PC-9 (cell line): ENCODE results near the gene SPATA25. TPM values are rescaled to one million over a fixed set of nuclear protein-coding genes. Genes with fewer than 3 reads are reported as not detected.

Experiments
- BruUV-seq: library from RNA; stranded (reverse); fragments of 400-500 nt; replicated peaks from 2 replicates; lab custom pipeline; 2021; lab: Mats Ljungman, UMichigan
- CTCF ChIA-PET: fragments of 300-600 bp; sonication (Branson Sonifier 250); formaldehyde crosslinking; loops from one replicate; lab custom pipeline; 2022; ENCODE audit warnings: antibody characterized with exemption; lab: Charles Lee
- POLR2A ChIA-PET: fragments of 300-600 bp; sonication (Branson Sonifier 250); formaldehyde crosslinking; loops from one replicate; lab custom pipeline; 2022; ENCODE audit warnings: antibody characterized with exemption; ENCODE audit not compliant: unreplicated experiment; lab: Charles Lee
- DNase-seq, 2 experiments: peaks; one replicate each; pipeline versions ENCODE4 v3.0.0 to v3.0.0-alpha.2; 2015 to 2022; ENCODE audit warnings: mixed read lengths in 1 of 2
- H2AFZ ChIP-seq: fragments of 200-600 bp; sonication (generic); 2 replicates; pipeline ENCODE4 v1.8.1; 2017; ENCODE audit warnings: antibody characterized with exemption
- H3F3A ChIP-seq: fragments of 200-600 bp; sonication (generic); 2 replicates; pipeline ENCODE4 v1.8.1; 2017; ENCODE audit warnings: antibody characterized with exemption, mild to moderate bottlenecking, low read depth; ENCODE audit not compliant: insufficient read depth
- H3K27ac ChIP-seq: fragments of 200-600 bp; sonication (generic); 2 replicates; pipeline ENCODE4 v1.6.1; 2016; ENCODE audit warnings: mixed run types
- H3K27me3 ChIP-seq: fragments of 200-600 bp; sonication (generic); 2 replicates; pipeline ENCODE4 v1.6.1; 2016; ENCODE audit warnings: low read depth, mixed run types; ENCODE audit not compliant: insufficient read depth
- H3K36me3 ChIP-seq: fragments of 200-600 bp; sonication (generic); 2 replicates; pipeline ENCODE4 v1.6.1; 2016; ENCODE audit warnings: low read depth, mixed run types
- H3K4me1 ChIP-seq: fragments of 200-600 bp; sonication (generic); replicated peaks from 2 replicates; pipeline ENCODE4 v1.6.1; 2016; ENCODE audit warnings: mixed run types; ENCODE audit not compliant: insufficient read depth
- H3K4me2 ChIP-seq: fragments of 200-600 bp; sonication (generic); 2 replicates; pipeline ENCODE4 v1.6.1; 2017; ENCODE audit warnings: mixed run types
- H3K4me3 ChIP-seq: fragments of 200-600 bp; sonication (generic); 2 replicates; pipeline ENCODE4 v1.6.1; 2016; ENCODE audit warnings: mixed run types
- H3K79me2 ChIP-seq: fragments of 200-600 bp; sonication (generic); 2 replicates; pipeline ENCODE4 v1.6.1; 2017; ENCODE audit warnings: low read depth, mixed run types
- H3K9me2 ChIP-seq: fragments of 200-600 bp; sonication (generic); 2 replicates; pipeline ENCODE4 v1.8.1; 2017; ENCODE audit warnings: mild to moderate bottlenecking; ENCODE audit not compliant: insufficient read depth
- H3K9me3 ChIP-seq: fragments of 200-600 bp; sonication (generic); 2 replicates; pipeline ENCODE4 v1.8.1; 2016; ENCODE audit warnings: low read depth; ENCODE audit not compliant: insufficient read depth
- H4K20me1 ChIP-seq: fragments of 200-600 bp; sonication (generic); 2 replicates; pipeline ENCODE4 v1.8.1; 2017; ENCODE audit not compliant: insufficient read depth
- EZH2 ChIP-seq: fragments of 200-600 bp; sonication (generic); IDR thresholded peaks from 2 replicates; pipeline ENCODE4 v1.8.0; 2017; ENCODE audit warnings: antibody characterized with exemption, low read depth
- intact Hi-C: fragments of 100-400 bp; cut with micrococcal nuclease; formaldehyde crosslinking; loops from one replicate; pipeline ENCODE4 v1.10.0; 2022; ENCODE audit not compliant: unreplicated experiment
- total RNA-seq: library from RNA; stranded (reverse); gene quantifications from 2 replicates; pipeline ENCODE4 v1.2.3, GENCODE V29; 2021
- TF ChIP-seq, protein P1 (sequence below): fragments of 200-600 bp; sonication (generic); conservative IDR thresholded peaks from 2 replicates; pipeline ENCODE4 v1.6.1; 2017; ENCODE audit warnings: mixed run types, antibody characterized with exemption, mild to moderate bottlenecking, moderate library complexity

SPATA25 gene
- total RNA-seq, 1 experiment from 2014 or later = 5.2 TPM

DNA sequence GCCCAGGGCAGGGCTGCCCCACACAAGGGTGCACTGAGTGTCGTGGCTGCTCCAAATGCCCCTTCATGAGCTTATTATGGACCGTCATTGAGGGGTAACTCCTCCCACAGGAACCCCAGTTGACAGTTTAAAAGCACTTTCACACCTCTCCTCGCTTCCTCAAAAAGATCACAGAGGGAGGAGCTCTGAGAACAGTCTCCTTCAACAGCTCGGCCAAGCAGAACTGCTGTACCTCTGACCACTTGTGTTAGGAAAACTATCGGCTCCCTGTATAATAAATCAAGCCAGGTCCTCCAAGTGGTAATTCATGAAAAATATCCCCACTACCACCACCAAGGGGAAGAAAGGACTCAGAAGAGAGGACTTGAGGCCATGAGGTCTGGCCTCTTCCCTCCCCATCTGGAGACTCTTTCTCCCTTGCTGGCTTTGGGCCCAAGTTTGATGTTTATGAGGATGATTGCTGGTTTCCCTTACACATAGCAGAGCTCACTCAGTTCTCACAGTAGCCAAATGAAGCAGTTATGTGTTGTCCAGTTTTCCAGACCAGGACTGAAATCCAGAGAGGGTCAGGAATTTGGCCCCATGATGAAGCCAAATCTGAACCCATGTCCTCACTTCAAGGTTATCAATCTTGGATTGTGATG, 45.1 kb downstream of the SPATA25 start:
- BruUV-seq = no TSS peak

GRCh38 chr20:45841407-45842129, 45.9 kb downstream of the SPATA25 start:
- Histone ChIP-seq H3K79me2 (no peaks in the 10 kb centered on the region), H3K4me1 (no peaks in the 10 kb centered on the region), H3K27me3 (no peaks in the 10 kb centered on the region), H3K4me2 (no peak overlapping the region), H2AFZ (no peak overlapping the region), H4K20me1 (no peaks in the 10 kb centered on the region), H3K36me3 (0 out of 2 replicates have a peak, but pooled peaks cover 9% of the 10 kb centered on the region), H3K27ac (no peak overlapping the region), H3K9me2 (no peaks in the 10 kb centered on the region), H3F3A (peaks cover 16% of the 10 kb centered on the region; the same call in 1 of the 2 replicates), H3K9me3 (no peaks in the 10 kb centered on the region), H3K4me3 (no peak overlapping the region)
- TF ChIP-seq, protein P1, sequence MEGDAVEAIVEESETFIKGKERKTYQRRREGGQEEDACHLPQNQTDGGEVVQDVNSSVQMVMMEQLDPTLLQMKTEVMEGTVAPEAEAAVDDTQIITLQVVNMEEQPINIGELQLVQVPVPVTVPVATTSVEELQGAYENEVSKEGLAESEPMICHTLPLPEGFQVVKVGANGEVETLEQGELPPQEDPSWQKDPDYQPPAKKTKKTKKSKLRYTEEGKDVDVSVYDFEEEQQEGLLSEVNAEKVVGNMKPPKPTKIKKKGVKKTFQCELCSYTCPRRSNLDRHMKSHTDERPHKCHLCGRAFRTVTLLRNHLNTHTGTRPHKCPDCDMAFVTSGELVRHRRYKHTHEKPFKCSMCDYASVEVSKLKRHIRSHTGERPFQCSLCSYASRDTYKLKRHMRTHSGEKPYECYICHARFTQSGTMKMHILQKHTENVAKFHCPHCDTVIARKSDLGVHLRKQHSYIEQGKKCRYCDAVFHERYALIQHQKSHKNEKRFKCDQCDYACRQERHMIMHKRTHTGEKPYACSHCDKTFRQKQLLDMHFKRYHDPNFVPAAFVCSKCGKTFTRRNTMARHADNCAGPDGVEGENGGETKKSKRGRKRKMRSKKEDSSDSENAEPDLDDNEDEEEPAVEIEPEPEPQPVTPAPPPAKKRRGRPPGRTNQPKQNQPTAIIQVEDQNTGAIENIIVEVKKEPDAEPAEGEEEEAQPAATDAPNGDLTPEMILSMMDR = no peak
- TF ChIP-seq EZH2 = no peak
- no peak for DNase-seq
- CTCF ChIA-PET = no interaction called here
- POLR2A ChIA-PET = no interaction called here
- no TSS peak for BruUV-seq
- intact Hi-C loops = no loop called here

More for the DNA sequence above, 45.1 kb downstream of the SPATA25 start:
- H3K4me2 ChIP-seq = no peak overlapping the region
- no peak overlapping the region for H2AFZ ChIP-seq
- 0 out of 2 replicates have a peak, but pooled peaks cover 9% of the 10 kb centered on the region for H3K36me3 ChIP-seq
- no peak overlapping the region for H3K27ac ChIP-seq
- H3F3A ChIP-seq = peaks cover 8% of the 10 kb centered on the region; the same call in 1 of the 2 replicates
- CTCF ChIA-PET = no interaction called here
- intact Hi-C loops = no loop called here
- H3K79me2 ChIP-seq = no peaks in the 10 kb centered on the region
- H3K4me1 ChIP-seq = no peaks in the 10 kb centered on the region
- no peak for DNase-seq
- H4K20me1 ChIP-seq = no peaks in the 10 kb centered on the region
- H3K9me2 ChIP-seq = no peaks in the 10 kb centered on the region
- H3K27me3 ChIP-seq = no peaks in the 10 kb centered on the region
- TF ChIP-seq, protein P1 = no peak
- no peak for TF ChIP-seq EZH2
- no peaks in the 10 kb centered on the region for H3K9me3 ChIP-seq
- H3K4me3 ChIP-seq = no peak overlapping the region
- POLR2A ChIA-PET = interaction anchor here (0.7 kb wide), 1 partner anchor 100 kb away, joined by 4 read pairs; no protein-coding TSS in a partner anchor

DNA sequence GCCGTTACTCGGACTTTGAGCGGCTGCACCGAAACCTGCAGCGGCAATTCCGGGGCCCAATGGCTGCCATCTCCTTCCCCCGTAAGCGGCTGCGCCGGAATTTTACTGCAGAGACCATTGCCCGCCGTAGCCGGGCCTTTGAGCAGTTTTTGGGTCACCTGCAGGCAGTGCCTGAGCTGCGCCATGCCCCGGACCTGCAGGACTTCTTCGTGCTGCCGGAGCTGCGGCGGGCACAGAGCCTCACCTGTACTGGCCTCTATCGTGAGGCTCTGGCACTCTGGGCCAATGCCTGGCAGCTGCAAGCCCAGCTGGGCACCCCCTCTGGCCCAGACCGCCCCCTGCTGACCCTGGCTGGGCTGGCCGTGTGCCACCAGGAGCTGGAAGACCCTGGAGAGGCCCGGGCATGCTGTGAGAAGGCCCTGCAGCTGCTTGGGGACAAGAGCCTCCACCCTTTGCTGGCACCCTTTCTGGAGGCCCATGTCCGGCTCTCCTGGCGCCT, 46.7 kb downstream of the SPATA25 start:
- no peaks in the 10 kb centered on the region for H3K9me2 ChIP-seq
- H3K27ac ChIP-seq = no peak overlapping the region
- H3K4me2 ChIP-seq = no peak overlapping the region
- no peak for DNase-seq
- H4K20me1 ChIP-seq = no peaks in the 10 kb centered on the region
- H3K9me3 ChIP-seq = no peaks in the 10 kb centered on the region
- H3K4me1 ChIP-seq = peaks cover 3% of the 10 kb centered on the region
- H3K4me3 ChIP-seq = no peak overlapping the region
- no TSS peak for BruUV-seq
- CTCF ChIA-PET = no interaction called here
- intact Hi-C loops = no loop called here
- TF ChIP-seq EZH2 = no peak
- TF ChIP-seq, protein P1 = no peak
- 0 out of 2 replicates have a peak, but pooled peaks cover 9% of the 10 kb centered on the region for H3K36me3 ChIP-seq
- H3K27me3 ChIP-seq = no peaks in the 10 kb centered on the region
- H3F3A ChIP-seq = peaks cover 20% of the 10 kb centered on the region; the same call in 1 of the 2 replicates
- H3K79me2 ChIP-seq = no peaks in the 10 kb centered on the region
- H2AFZ ChIP-seq = no peak overlapping the region
- POLR2A ChIA-PET = no interaction called here
